Neural crest cell (in vitro differentiated cells): ENCODE results near the gene ANGPT4. TPM values are rescaled to one million over a fixed set of nuclear protein-coding genes. Genes with fewer than 3 reads are reported as not detected.

Experiments
- DNase-seq: peaks from one replicate; pipeline ENCODE4 v3.0.0; 2021; ENCODE audit warnings: low read depth, mixed read lengths, low spot score
- H3K27ac Mint-ChIP-seq: one replicate; pipeline ENCODE4 v1.8.0; 2021; ENCODE audit warnings: mild to moderate bottlenecking, mixed read lengths; ENCODE audit not compliant: unreplicated experiment
- H3K27me3 Mint-ChIP-seq: 2 replicates; pipeline ENCODE4 v1.8.0; 2021; ENCODE audit warnings: low read depth, mild to moderate bottlenecking, mixed read lengths
- H3K36me3 Mint-ChIP-seq: 2 replicates; pipeline ENCODE4 v1.8.0; 2021; ENCODE audit warnings: low read depth, mild to moderate bottlenecking, mixed read lengths
- H3K4me1 Mint-ChIP-seq: 2 replicates; pipeline ENCODE4 v1.8.0; 2021; ENCODE audit warnings: mixed read lengths
- H3K4me3 Mint-ChIP-seq: one replicate; pipeline ENCODE4 v1.8.0; 2021; ENCODE audit warnings: mild to moderate bottlenecking, mixed read lengths
- H3K9me3 Mint-ChIP-seq: 2 replicates; pipeline ENCODE4 v1.8.0; 2021; ENCODE audit warnings: mixed read lengths
- CTCF ChIP-seq: fragments of 200-600 bp; sonication (generic); conservative IDR thresholded peaks from 2 replicates; pipeline ENCODE4 v1.5.0; 2021; ENCODE audit warnings: antibody characterized with exemption, mild to moderate bottlenecking
- total RNA-seq: library from RNA; stranded (reverse); gene quantifications from 2 replicates; pipeline ENCODE4 v1.2.1, GENCODE V29; 2021

Gene ANGPT4
- total RNA-seq, 1 donor from 2014 or later: 0.07 TPM

GRCh38 chr20:955111-955510, 39.0 kb upstream of the ANGPT4 start:
- Mint-ChIP-seq H3K9me3 (no peaks in the 10 kb centered on the region), H3K4me3 (no peak overlapping the region), H3K27ac (no peak overlapping the region), H3K36me3 (no peaks in the 10 kb centered on the region), H3K4me1 (no peaks in the 10 kb centered on the region), H3K27me3 (peaks cover 47% of the 10 kb centered on the region)
- TF ChIP-seq CTCF: no peak
- no peak for DNase-seq

DNA sequence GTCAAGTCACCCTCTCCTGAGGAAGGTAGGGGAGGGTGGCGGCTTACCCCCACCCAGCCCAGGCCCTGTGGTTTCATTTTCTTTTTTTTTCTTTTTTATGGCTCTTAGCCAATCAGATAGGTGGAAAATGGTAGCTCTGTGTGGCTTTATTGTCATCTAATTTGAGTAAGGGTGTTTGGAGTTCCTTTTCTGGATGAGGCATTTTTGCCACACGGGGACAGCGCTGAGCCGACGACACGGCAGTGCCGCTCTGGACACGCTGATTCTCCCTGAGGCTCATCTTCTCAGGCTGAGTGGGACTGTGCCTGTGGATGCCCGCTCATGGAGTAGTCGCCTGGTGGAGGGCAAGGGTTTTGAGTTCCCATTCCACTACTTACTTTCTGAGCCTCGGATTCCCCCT, 37.6 kb upstream of the ANGPT4 start:
- H3K9me3 Mint-ChIP-seq: no peaks in the 10 kb centered on the region
- no peak for DNase-seq

GRCh38 chr20:952196-952795, 36.2 kb upstream of the ANGPT4 start:
- Mint-ChIP-seq H3K36me3 (no peaks in the 10 kb centered on the region), H3K4me1 (no peaks in the 10 kb centered on the region), H3K27ac (no peak overlapping the region), H3K4me3 (no peak overlapping the region), H3K27me3 (peaks cover 69% of the 10 kb centered on the region), H3K9me3 (no peaks in the 10 kb centered on the region)
- TF ChIP-seq CTCF: no peak
- DNase-seq: no peak

More for the DNA sequence above, 37.6 kb upstream of the ANGPT4 start:
- no peaks in the 10 kb centered on the region for H3K4me1 Mint-ChIP-seq
- TF ChIP-seq CTCF: peak; percentile 40
- H3K27me3 Mint-ChIP-seq: peaks cover 58% of the 10 kb centered on the region
- no peaks in the 10 kb centered on the region for H3K36me3 Mint-ChIP-seq
- no peak overlapping the region for H3K4me3 Mint-ChIP-seq
- no peak overlapping the region for H3K27ac Mint-ChIP-seq

DNA sequence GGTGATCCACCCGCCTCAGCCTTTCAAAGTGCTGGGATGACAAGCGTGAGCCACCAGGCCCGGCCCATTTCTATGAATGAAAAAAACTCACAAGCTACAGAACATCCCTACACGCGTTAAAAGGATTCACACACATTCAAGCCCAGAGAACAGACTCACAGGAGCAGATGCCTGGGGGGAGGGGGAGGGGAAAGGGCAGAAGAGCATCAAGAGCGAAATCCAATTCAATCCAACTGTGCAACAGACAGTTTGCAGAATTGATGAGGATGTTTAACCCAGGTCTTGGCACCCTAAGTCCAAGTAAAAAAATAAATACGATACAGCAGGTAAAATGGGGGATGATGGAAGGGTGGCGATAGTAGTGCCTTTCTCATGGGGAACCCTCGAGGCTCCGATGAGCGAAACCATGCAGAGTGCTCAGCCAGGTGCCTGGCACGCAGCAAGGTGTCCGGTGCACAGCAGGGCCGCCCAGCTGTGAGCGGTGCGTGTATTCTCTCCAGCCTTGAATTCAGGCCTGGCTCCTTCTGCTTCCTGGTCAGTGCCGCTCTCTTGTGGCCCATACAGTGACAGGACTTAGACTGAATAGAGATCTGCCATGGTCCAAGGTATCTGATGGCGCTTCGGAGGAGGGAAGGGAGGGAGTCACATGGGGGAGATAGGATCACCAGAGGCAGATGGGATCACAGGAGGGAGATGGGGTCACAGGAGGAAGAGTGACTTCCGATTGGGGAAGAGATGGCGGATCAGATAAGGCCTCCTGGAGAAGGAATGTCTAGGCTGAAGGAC, 35.4 kb upstream of the ANGPT4 start:
- Mint-ChIP-seq H3K4me3 (no peak overlapping the region), H3K27ac (no peak overlapping the region), H3K36me3 (no peaks in the 10 kb centered on the region), H3K27me3 (peaks cover 68% of the 10 kb centered on the region), H3K9me3 (no peaks in the 10 kb centered on the region), H3K4me1 (no peaks in the 10 kb centered on the region)
- no peak for TF ChIP-seq CTCF
- DNase-seq: no peak

DNA sequence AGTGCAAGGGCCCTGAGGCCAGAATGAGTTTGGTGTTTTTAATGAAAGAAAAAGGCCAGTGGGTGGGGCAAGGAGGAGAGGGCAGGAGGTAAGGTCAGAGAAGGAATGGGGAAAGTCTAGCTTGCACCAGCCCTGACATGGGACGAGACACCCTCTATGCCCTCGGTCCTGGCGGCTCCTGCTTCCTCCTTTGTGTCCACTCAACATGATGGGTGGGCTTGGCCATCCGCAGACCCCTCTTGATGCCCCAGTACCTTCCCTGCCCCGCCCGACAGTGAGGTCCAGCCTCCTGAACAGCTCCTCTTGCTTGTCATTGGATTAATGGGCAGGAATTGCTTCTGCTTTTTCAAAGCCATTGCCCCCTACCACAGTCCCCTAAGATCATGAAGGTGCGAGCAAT, 33.6 kb upstream of the ANGPT4 start:
- H3K9me3 Mint-ChIP-seq: no peaks in the 10 kb centered on the region
- H3K4me3 Mint-ChIP-seq: no peak overlapping the region
- no peak for TF ChIP-seq CTCF
- no peak for DNase-seq
- H3K27ac Mint-ChIP-seq: no peak overlapping the region
- H3K4me1 Mint-ChIP-seq: no peaks in the 10 kb centered on the region
- H3K27me3 Mint-ChIP-seq: peaks cover 64% of the 10 kb centered on the region
- H3K36me3 Mint-ChIP-seq: no peaks in the 10 kb centered on the region
